HG03469 (cell line): ENCODE measurements around the gene CHMP6.

Experiments
- ATAC-seq: cut with Tn5 transposase; IDR thresholded peaks from one replicate; pipeline ENCODE4 v1.9.1; 2021; ENCODE audit warnings: mild to moderate bottlenecking, moderate library complexity, moderate number of reproducible peaks; ENCODE audit not compliant: unreplicated experiment

The CHMP6 gene

DNA sequence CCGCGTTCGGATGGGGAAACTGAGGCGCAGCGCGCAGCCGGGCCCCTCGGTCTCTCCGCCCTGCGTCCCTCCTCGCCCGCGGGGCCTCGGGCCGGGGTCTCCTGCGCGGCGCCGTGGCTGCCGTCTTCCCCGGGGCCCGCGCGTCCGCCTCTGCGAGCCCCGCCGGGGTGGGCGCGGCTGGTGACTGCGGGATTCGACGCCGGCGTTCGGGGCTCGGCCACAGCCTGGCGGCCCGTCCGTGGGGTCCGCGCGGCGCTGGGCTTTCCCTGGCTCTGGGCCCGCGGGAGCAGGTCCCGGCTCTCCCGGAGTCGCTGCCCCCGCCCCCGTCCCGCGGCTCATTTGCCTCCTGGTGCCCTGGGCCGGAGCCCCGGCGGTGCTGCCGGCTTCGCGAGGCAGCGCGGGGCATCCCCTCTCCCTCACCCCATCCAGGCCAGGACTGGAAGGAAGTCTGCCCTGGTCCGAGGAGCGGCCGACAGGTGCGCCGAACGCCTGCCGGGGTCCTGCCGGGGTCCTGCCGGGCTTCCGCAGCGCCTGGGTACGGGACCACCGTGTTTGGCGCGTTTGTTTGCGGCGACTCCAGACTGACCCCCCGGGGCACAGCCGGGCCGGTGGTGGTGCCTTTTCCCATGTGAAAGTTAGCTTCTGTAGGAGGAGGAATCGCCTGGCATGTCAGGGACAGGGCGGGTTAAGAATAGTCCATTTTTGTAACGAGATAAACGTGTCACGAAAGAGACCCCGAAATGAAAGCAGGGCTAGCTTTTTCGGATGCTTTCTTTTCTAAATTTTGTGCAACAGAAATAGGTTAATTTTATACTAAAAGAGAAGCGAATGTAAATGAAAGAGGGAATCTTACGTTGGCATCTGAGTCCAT, 671 bp downstream of the CHMP6 start:
- ATAC-seq = no peak

DNA sequence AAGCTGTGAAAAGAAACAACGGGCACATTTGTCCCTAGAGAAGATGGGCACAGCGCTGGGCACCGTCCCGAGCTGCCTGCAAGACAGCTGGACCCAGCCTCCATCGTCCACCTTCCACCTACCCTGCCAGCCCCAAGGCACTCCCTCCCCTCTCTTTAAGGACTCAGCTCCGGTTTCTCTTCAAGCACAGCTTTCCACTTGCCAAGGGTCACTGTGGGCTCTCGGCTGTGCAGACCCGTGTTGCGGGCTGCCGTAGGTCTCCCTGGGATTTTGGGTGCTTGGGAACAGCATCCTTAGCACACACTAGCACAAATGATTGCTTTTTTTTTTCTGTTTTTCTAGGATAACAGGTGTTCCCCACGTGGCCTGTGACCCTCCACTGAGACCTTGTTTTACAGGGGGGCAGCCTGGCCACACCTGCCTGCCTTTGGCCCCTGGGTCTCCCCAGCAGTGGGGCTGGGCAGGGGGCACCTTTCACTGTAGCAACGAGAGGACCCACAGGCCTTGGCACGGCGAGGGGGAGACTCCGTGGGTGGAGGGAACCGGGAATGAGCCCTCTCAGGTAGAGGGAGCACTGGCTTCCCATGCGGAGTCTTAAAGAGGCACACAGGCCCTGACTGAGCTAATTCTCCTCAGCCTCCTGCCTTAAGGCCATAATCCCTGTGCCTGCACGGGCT, 1.4 kb downstream of the CHMP6 start:
- no peak for ATAC-seq

DNA sequence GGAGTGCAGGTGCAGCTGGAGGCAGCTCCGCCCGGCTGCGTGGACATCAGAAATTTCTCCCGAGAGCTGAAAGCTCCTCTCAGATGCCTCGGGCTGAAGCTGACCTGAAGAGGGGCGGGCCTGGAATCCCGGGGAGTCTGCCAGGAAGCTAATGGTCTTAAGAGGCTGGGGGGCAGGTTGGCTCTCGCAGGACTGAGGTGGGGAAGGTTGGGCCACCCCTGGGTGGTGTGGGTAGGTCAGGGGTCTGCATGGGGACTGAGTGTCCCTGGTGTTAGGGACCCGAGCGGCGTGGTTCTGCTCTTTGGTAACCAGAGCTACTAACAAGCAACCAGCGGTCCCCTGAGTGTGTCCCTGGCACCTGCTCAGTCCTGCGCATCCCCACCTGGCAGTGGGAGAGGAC, 3.5 kb downstream of the CHMP6 start:
- ATAC-seq = no peak

DNA sequence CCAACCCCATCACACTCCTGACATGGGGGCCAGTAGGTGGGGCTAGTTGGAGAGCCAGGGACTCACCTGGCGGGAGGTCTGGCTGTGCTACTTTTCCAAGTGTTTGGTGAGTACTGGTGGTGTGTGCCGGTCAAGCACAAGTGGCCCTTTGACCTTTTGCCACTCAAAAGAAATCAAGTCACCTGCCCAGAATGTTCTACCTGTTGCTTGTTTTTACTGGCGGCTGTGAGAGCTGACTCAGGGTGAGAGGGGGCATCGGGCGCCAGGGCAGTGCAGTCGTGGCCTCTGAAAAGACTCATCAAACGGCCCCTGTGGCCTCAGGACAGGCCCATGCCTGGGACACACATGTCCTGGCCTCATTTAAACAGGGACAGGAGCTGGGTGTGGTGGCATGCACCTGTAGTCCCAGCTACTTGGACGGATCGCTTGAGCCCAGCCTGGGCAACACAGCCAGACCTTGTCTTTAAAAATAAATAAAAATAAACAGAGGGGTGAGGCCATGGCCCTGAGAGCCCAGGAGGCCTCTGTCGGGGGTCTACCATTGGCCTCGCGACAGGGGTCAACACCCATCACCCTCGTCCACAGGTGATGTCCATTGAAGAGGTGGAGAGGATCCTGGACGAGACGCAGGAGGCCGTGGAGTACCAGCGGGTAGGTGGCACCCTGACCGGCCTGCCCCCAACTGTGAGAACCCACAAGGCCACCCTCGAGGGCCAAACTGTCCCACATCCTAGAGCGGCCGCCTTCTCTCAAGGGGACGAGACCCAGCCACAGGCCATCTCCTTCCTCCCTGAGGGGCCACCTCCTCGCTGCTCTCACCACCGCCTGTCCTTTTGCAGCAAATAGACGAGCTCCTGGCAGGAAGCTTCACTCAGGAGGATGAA, 5.0 kb downstream of the CHMP6 start:
- ATAC-seq = no peak

DNA sequence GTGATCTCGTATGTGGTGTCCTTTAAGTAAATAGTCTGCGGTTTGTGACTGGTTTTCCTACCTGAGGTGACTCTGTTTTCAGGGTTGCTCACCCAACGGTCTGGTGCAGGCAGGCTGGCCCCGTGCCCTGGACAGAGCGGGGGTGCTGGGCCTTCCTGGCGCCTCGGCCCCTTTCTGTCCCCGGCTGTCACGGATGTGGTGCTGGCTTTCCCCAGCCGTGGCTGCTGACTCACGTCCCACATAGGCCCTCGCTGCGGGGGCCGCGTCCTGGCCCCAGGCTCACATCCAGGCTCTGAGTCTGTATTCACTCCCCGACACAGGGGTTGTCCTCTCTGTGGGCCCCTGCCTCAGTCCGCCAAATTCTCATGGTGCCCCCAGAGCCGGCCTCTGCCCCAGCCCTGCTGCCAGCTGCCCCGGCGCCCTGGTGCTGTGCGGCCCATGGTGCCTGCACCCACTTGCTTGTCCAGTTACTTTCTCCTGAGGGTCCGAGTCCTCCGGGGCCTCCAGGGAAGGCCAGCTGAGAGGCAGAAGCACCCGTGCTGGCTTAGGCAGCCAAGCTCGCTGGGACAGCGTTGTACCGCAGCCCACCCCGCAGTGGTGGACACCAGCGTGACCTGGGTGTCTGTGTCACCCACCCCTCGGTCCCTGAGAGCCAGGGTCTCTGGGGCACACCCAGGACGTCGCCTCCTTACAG, 5.9 kb downstream of the CHMP6 start:
- ATAC-seq = no peak

DNA sequence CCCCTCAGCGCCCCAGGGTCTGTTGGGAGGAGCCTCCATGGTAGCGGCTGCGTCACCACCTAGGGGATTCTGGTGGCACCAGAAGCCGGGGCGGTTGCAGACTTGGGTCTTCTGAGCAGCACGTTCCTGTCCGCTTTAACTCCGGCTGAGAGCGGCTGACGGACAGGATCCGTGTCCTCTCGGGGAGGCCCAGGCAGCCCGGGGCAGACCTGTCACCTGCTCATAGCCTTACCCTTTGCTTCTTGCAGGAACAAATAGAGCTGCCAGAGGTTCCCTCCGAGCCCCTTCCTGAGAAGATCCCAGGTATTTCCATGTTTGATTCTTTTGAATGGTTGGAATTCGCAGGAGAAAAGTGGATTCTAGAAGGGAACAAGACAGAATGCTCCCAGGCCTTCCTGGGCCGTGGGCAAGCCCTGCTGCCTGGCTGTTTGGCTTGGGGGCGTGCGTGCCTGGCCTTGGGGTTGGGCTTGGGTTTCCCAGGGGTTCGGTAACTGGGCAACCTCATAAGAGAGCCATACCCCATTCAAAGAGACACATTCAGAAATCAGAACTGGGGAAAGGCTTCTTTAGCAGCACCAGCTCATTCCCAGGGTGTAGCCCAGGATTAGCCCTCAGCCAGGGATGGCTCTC, 6.6 kb downstream of the CHMP6 start:
- no peak for ATAC-seq

DNA sequence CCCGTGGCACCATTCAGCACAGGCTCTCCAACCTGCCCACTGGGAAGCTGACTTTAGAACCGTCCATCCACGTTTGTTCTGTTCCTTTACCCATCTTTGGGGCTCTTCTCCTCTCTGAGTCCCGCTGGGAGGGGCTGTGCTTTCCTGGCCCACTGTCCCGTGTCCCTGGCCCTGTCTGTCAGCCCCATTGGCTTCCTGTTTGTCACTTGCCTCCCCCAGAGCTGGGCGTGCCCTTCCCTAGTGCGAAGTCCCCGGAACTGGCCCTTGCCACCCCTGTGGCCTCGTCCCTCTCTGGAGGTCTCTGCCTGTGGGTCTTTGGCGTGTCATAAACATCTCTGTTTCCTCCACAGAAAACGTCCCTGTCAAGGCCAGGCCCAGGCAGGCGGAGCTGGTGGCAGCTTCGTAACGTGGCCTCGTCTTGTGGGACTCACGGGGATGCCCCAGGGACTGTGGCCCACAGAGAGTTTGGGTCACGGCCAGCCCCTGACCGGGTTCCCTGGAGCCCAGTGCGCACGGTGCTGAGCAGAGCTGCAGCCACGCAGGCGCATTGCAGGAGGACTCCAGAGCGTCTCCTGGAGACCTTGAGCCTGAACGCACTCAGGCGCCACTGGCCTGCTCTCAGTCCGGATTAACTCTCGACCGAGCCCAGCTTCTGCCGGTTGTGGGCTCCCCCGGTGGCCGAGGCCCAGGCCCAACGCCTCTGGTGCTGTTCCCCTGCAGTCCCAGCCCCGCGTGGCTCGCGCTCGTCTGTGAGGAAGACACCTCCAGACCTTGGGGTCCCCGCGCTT, 7.3 kb downstream of the CHMP6 start:
- no peak for ATAC-seq

DNA sequence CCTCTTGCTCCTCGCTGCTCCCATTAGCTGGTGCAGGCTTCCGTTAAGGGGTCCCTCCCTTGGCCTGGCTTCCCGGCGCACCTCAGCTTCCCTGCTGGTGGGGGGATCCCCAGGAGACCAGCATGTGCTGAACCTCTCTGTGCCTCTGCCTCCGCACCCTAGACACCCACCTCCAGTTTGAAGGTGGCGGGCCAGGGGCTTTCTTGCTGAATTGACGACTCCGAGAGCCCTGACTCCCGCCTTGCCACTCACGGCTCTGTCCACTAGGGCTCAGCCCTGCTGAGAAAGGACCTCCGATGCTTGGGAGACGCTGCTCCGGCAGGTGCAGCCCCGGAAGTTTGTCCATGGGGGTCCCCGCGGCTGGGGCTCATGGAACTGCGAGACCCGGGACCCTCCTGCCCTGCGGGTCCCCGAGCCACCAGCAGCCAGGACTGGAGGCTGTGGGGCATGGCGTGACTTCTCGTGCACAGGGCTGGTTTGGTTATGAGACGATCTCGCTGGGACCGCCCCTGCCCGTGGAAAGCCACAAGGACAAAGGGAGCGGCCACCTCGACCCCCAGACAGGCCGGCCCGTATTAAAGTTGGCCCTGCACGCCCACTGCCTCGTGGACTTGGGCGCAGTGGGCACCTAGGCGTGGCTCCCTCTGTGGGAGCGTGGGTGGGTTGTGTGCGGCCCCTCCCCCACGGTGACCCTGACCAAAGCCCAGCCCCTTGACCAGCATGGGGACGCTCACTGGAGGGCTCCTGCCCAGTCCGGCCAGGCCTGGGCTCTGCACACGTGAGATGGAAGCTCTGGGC, 8.1 kb downstream of the CHMP6 start:
- ATAC-seq = no peak

DNA sequence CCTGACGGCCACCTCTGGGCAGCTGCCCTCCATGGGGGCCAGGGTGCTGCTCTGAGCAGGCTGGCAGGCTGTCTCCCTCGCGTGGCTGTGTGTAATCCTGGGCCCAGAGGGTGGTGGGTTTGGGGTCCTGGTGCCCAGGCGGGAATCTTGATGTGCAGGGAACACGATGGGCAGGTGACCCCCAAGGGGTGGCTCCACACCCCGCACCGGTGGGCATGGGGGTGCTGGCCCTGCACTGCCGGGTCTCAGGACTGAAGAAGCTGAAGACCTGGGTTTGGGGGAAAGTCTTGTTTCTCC, 8.6 kb downstream of the CHMP6 start:
- no peak for ATAC-seq

DNA sequence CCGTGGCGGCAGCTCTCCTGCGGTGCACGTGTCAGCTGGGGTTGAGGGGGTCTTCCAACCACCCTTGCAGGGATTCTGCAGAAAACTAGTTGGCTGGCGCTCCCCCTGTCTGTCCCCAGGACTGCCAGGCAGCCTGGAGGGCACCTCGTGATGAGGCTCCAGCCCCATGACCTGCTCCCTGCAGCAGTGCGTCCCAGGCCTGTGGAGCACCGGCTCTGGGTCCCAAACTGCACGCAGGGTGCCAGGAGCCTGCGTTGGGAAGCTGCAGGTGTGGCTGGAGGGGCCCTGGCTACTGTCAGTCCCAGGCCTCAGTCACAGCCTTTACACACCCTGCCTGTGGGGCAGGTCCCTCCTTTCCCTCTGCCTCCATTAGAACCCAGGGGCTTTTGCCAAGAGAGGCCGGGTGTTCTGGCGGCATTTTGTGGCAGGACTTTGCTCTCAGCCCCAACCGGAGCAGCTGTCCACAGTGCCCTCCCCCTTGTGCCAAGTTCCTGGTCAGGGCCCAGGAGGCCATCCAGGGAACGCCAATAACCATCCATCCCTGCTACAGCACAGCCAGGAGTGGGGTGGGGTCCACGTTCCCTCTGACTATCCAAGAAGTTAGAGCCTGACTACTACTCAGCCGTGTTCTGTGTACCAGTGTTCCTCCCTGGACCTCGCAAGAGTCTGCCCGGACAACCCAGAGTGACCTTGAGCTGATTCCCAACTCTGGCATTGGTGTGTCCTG, 9.2 kb downstream of the CHMP6 start:
- ATAC-seq = no peak

DNA sequence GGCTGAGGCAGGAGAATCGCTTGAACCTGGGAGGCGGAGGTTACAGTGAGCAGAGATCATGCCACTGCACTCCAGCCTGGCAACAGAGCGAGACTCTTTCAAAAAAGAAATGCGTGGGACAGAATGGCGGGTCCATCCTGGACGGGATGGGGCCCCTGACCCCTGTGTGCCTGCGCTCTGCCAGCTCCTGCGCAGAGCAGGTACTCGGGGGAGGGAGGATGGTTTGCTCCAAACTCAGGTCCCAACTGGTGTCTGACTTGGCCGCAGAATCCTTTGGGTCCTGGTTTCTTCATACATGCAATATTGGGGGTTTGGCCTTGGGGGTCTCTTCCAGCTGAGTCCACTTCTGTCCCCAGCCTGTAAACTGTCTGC, 10.4 kb downstream of the CHMP6 start:
- ATAC-seq = no peak

DNA sequence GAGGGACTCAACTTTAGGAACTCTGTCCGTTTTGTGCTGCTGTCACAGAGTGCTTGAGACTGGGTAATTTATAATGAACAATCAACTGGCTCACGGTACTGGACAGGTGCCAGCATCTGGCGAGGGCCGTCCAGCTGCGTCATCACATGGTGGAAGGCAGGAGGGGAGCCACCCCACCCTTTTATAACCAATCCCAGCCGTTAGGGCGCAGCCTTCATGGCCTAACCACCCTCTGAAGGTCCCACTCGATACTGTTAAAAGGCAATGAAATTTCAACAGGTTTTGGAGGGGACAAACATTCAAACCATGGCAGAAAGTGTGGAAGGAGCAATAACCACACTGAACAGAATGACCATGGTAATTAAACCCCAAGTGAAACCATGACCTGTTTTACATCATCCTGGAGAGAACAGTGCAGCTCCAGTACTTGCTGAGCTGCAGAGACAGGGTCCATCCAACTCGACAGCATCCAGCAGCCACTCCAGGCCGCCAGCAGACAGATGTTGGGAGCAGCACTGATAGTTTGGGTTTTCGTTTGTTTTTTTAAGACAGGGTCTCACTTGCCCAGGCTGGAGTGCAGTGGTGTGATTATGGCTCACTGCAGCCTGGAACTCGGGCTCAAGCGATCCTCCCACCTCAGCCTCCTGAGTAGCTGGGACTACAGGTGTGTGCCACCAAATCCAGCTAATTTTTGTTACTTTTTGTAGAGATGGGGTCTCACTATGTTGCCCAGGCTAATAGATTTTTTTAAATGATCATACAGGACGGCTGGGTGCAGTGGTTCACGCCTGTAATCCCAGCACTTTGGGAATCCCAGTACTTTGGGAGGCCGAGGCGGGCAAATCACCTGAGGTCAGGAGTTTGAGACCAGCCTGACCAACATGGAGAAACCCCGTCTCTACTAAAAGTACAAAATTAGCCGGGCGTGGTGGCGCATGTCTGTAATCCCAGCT, 11.0 kb downstream of the CHMP6 start:
- ATAC-seq = no peak

DNA sequence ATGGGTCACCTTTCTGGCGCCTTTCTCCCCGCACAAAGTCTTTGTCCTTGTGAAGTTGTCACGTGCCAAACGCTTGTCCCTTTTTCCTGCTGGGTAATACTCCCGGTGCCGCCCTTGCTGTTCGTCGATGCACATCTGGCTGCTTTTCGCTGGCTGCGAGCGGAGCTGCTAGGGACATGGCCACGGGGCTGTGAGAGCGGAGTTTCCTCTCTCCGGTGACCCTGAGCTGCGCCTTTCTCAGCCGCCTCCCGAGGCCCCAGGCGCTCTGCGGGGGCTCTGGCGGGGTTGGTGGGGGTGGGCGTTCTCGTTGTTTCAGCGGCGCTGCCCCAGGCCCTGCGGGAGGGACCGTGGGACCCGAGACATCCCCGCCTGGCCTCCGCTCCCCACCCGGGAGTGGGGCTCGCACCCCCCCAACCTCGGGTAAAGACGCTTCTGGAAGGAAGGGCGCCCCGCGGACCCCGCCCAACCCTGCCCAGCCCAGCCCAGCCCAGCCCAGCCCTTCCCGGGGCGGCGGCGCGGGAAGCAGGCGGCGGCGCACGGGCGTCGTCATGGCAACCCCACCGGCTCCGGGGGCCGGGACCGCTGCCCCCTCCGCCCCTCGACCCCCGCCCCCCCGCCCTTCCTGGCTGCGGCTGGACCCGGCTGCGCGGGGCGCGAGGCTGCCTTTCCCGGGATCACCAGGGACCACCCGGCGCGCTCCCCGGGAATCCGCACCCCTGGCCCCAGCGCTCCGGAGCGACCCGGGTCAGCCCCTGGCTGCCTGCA, 12.3 kb downstream of the CHMP6 start:
- no peak for ATAC-seq

DNA sequence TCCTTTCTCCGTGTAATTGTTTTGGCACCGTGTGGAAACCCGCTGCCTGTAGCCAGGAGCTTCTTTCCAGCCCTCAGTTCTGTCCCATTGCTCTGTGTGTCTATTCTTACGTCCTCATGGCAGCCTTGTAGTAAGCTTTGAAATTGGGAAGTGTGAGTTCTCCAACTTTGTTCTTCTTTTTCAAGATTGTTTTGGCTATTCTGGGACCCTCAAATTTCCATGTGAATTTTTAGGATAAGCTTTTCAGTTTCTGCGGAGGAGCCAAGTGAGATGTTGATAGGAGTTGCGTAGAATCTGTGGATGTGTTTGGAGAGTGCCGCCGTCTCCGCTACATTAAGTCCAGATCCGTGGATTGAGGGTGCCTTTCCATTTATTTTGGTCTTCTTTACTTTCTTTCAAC, 15.2 kb downstream of the CHMP6 start:
- no peak for ATAC-seq

DNA sequence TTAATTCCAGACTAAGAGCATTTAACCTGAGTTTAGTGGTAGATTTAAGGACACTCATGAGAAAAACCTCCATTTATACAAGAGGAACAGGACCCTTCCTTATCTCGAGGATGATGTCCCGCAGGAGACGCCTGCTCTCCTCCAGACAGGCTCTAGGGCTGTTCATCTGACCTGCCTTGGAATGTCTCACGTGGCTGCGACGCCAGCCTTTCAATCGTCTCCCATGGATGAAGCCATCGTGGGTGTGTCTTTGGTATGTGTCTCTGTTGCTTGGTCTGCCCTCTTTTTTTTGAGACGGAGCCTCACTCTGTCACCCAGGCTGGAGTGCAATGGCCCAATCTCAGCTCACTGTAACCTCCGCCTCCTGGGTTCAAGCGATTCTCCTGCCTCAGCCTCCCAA, 16.5 kb downstream of the CHMP6 start:
- no peak for ATAC-seq

DNA sequence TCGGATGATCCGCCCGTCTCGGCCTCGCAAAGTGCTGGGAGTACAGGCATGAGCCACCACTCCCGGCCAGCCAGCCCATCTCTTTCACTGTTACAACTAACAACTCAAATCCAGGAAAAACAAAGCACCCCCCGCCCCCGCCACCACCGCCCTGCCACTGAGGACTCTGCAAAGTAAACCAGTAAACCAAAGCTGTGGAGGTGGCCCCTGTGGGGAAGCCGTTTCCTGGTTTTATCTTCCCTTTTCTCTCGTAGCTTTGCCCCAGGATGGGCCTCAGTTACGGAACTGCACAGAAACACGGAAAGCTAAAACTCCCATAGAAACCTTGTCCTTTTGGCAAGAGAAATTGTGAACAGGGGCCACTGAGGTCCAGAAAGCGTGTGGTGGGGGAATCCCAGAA, 17.5 kb downstream of the CHMP6 start:
- no peak for ATAC-seq

DNA sequence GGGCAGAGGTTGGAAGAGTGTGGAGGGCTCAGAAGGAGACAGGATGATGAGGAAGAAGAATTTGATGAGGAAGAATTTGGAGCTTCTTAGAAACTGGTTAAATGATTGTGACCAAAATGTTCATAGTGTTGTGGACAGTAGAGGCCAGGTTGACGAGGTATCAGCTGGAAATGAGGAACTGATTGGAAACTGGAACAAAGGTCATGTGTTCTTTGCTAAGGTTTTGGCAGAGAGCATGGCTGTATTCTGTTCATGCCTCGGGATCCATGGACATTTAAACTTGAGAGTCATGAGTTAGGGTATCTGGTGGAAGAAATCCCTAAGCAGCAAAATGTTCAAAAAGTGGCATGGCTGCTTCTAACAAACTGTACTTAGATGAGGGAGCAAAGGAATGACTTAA, 19.3 kb downstream of the CHMP6 start:
- no peak for ATAC-seq
